ENCODE data around the gene DCD.

- TF ChIP-seq CTCF (optimal IDR thresholded peaks at IDR 0.05 in 1 of 3, IDR thresholded peaks at IDR 0.05 in 1 of 3, conservative IDR thresholded peaks at IDR 0.05 in 1 of 3; ENCODE audit: extremely low read depth in 1 of 3, insufficient read depth in 2 of 3, low read length in 3 of 3) (no peak), EZH2 (IDR thresholded peaks at IDR 0.05; ENCODE audit: low read length) (no peak)
These were observed 19.8 kb upstream of the DCD start for GRCh38 chr12:54667945-54668344.

Measured in keratinocyte (primary cell).